HG03060 (cell line): ENCODE results near the gene MXRA8.
"Not testable (repeated sequence)": the region's sequence is repeated elsewhere in the genome, so short reads cannot be mapped to it uniquely, and the experiment has no call there.

ENCODE experiments used
- ATAC-seq: cut with Tn5 transposase; IDR thresholded peaks from one replicate; pipeline ENCODE4 v1.9.1; 2021; ENCODE audit warnings: low read depth, moderate number of reproducible peaks; ENCODE audit not compliant: unreplicated experiment

Gene MXRA8

GRCh38 chr1:1324524-1325287, 33.6 kb downstream of the MXRA8 start, which contains the start of the genes CPTP and INTS11:
TSS of gene CPTP (plus strand) at chr1:1324802. CDS start at chr1:1326911, 2,109 bp downstream.
TSS of gene INTS11 (minus strand) at chr1:1324660. CDS start at chr1:1324608, 52 bp downstream.
- ATAC-seq, result peak; percentile 49

DNA sequence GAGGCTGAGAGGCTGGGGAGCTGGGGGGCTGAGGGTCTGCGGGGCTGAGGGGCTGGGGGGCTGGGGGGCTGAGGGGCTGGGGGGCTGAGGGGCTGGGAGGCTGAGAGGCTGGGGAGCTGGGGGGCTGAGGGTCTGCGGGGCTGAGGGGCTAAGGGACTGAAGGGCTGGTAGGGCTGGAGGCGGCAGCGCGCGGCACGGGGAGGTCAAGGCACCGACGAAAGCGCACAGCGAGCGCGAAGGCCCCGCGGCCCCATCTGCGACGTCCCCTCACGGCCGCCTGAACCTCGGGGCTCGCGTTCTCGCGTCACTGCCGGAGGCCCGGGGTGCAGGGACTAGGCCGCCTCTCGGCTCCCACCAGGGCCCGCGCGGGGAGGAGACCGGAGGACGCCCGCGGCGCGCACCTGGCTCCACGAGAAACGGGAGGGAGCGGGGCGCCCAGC, 34.3 kb downstream of the MXRA8 start:
- peak; percentile 14 for ATAC-seq

DNA sequence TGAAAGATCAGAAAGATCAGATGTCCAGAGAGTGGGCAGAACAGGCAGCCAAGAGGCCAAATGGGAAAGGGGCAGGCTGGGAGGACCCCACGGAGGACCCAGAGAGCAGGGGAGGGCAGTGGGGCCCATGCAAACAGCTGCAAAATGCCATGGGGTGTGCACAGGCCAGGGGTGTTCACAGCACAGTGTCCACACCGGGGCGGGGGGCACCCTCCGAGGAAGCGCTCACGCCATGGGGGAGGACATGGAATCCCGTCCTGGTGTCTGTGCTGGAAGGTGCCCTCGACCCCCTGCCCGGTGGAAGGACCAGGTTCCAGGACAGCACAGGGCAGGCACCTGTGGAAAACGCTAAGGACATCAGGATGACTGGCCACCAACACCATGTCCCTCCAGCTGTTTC, 35.4 kb downstream of the MXRA8 start:
- no peak for ATAC-seq

GRCh38 chr1:1322418-1322817, 35.9 kb downstream of the MXRA8 start:
- ATAC-seq, result no peak

GRCh38 chr1:1321477-1321876, 36.9 kb downstream of the MXRA8 start:
- no peak for ATAC-seq

DNA sequence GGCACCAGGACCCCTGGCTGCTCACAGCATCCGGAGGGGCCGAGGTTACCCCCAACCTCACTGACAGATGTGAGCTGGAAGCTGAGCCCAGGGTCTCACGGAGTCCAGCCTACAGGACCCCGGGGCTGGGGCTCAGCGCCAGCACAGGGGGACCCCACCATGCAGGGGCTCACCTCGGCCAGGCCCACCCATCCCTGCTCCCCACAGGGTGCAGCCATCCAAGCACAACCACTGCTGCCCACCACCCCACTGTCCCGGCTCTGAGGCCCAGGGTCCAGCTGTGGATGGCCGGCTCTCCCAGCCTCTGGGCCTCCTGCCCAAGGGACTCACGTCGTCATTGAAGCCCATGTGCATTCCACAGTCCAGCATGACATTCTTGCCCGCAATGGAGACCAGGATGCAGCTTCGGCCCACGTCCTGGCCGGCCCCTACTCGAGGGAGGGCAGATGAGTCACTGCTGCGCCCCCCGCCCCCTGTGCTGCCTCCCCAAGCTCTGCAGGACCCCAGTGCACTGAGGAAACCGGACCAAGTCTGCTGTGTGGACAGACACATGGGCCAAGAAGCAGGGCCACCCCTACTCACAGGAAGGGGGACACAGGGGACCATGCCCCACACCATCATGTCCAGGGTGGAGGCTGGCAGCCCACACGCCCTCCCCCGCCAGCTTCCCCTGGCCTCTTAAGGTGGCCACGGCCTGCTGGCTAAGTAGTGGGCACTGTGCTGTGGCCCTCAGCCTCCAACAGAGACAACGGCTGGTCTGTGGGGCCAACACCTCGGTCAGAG, 37.5 kb downstream of the MXRA8 start:
- ATAC-seq, result no peak

DNA sequence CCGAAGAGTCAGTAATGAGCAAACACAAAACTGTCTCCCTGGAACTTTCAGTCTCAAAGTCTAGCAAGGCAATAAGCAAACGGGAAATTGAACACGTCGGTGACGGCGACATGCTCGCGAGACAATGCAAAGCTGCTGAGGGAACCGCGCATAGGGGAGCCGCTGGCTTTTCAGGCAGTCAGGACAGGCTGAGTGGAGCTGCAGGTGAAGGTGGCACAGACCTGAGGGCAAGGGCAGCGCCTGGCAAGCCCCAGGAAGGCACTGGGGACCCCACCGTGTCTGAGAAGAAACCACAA, 38.8 kb downstream of the MXRA8 start:
- ATAC-seq, result no peak

DNA sequence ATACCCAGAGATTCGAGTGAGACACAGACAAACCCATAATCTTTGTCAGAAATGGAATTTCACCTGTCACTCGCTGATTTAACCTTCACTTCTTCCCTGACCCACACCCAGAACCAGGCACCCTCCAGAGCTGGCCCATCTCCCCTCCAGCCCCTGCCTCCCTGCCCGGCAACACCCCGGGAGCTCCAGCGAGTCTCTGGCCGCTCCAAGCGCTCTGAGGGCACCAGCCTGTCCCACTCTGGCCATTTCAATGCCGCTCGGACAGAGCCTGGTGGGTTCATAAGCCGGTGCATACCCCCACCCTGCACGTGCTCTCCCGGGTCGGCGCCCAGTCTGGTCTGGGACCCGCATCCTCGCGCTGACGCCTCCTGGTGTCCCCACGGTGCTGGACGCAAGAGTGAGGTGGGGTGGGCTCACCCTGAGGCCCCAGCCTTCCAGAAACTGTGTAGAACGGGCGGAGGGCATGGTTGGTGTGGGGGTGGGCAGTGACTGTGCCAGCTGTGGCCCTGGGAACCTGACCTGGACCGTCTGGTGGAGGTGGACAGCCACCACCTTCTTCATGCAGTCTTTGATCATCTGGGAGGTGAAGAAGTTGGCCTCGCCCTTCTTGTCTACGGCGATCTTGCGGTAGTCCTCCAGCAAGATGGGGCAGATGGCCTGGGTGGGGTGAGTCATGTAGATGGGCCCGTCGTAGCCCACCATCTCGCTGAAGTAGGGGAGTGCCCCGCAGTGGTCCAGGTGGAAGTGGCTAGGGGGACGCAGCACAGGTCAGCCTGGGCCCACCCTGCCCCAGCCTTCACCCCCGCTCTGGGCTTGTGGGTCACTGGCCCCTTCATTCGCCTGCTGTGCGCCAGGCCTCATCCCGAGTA, 39.3 kb downstream of the MXRA8 start:
- no peak for ATAC-seq

DNA sequence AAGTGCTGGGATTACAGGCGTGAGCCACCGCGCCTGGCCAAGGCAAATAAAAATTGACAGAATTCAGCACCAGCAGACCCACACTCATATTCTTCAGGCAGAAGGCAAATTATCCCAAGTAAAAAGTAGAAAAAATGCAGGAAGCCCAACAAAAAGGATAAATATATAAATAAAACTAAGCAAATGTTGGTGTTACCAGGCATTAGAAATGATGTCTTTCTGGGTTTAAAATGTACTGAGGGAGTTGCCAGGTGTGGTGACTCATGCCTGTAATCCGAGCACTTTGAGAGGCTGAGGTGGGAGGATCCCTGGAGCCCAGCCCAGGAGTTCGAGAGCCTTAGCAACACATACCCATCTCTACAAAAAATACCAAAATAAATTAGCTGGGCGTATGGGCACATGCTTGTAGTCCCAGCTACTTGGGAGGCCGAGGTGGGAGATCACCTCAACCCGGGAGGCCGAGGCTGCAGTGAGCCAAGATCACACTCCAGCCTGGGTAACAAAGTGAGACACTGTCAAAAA, 40.2 kb downstream of the MXRA8 start:
- no peak for ATAC-seq

- ATAC-seq, result no peak
Measured at GRCh38 chr1:1317420-1317819, 40.9 kb downstream of the MXRA8 start.

DNA sequence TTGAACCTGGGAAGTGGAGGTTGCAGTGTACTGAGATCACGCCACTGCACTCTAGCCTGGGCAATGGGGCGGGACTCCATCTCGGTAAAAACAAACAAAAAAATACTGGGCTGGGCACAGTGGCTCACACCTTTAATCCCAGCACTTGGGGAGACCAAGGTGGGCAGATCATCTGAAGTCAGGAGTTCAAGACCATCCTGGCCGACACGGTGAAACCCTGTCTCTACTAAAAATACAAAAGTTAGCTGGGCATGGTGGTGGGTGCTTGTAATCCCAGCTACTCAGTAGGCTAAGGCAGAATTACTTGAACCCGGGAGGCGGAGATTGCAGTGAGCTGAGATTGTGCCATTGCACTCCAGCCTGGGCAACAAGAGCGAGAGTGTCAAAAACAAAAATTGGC, 42.2 kb downstream of the MXRA8 start:
- ATAC-seq, result not testable (repeated sequence)

- ATAC-seq, result no peak
Measured at GRCh38 chr1:1315435-1315954, 42.9 kb downstream of the MXRA8 start.

GRCh38 chr1:1314678-1315335, 43.5 kb downstream of the MXRA8 start:
- ATAC-seq, result no peak

DNA sequence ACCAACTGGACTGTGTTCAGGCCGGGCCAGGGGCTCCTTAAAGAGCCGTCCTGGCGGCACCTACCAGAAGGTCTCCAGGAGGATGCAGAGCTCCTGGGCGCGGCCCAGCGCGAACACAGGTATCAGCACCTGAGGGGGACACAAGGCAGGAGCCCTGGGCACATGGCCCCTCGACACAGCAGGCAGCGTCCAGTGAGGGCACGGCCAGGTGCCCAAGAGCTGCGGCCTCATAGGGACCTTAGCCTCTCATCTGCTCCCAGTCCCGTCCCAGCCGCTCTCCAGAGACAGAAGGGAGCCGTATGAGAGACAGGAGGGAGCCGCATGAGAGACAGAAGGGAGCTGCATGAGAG, 44.1 kb downstream of the MXRA8 start:
- no peak for ATAC-seq

DNA sequence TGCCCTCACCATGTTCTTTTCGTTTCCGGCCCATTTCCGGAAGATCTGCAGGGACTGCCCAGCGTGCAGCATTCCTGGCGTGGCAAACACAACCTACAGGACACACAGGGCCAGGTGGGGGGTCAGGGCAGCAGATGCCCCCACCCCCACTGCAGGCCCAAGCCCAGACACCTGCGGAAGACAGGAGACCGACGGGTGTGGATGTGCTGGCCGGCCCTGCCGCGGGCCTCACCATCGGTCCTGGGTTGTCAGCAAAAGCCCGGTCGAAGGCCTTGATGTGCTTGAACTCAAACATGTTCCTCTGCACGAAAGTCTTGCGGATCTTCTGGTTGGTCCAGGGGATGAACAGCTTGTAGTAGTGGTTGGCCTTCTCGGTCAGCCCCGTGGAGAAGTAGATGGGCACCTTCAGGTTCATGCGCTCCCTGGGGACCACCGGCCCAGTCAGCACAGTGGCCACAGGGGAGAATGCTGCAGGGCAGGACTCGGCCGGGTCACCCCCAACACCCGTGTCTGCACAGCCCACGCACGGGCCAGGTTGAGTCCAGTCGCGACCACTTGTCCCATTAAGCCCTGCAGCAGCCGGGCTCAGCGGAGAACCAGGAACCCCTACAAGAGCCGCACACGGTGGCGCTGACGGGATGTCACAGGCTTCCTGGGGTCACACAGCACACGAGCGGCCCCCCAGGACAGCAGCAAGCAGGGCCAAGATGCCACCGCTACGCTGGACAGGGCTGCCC, 44.7 kb downstream of the MXRA8 start:
- ATAC-seq, result no peak

DNA sequence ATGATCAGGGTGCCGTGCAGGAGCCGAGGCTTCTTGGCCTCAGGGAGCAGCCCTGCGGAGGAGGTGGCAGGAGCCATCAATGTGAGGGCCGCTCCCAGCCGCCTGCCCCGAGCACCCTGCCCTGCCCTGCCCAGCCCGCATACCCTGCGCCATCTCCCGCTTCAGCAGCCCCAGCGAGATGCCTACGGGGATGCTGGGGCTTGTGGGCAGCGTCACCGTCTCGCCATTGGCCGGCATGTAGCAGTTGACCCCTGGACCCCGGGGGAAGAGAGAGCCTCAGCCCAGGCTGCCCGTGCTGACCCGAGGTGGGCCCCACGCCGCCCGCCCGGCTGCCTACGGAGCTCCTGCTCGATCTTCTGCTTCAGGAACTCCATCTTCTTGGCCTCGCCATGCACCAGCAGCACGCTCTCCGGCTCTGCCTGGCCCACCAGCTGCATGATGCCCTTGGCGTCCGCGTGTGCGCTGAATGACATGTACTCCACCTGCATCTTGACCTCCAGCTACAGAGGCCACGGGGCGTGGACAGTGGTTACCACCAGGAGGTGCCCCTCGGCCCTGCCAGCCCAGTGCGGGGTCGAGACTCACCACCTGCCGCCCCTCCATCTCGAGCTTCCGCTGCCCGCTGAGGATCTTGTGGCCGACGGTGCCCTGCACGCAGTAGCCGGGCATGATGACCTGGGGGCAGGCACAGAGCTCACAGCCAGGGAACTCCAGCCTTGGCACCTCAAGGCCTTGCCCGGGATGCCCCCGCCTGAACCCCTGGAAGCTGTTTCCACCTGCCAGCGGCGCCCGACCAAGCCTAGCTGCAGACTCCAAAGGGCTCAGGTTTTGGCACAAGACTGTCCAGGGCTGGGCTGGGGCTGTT, 45.7 kb downstream of the MXRA8 start:
- no peak for ATAC-seq

- no peak for ATAC-seq
Measured at GRCh38 chr1:1311107-1312104, 46.9 kb downstream of the MXRA8 start.
